NOMO-1 (cell line): ENCODE data around the gene CCNK.
A peak's percentile ranks its signal among the peaks of the same experiment; 100 is the strongest.

Experiments used
- DNase-seq, 2 experiments: peaks; one replicate each; lab custom pipeline; 2025; ENCODE audit not compliant: unreplicated experiment in 2 of 2; lab: John Stamatoyannopoulos, UW

Gene CCNK

DNA sequence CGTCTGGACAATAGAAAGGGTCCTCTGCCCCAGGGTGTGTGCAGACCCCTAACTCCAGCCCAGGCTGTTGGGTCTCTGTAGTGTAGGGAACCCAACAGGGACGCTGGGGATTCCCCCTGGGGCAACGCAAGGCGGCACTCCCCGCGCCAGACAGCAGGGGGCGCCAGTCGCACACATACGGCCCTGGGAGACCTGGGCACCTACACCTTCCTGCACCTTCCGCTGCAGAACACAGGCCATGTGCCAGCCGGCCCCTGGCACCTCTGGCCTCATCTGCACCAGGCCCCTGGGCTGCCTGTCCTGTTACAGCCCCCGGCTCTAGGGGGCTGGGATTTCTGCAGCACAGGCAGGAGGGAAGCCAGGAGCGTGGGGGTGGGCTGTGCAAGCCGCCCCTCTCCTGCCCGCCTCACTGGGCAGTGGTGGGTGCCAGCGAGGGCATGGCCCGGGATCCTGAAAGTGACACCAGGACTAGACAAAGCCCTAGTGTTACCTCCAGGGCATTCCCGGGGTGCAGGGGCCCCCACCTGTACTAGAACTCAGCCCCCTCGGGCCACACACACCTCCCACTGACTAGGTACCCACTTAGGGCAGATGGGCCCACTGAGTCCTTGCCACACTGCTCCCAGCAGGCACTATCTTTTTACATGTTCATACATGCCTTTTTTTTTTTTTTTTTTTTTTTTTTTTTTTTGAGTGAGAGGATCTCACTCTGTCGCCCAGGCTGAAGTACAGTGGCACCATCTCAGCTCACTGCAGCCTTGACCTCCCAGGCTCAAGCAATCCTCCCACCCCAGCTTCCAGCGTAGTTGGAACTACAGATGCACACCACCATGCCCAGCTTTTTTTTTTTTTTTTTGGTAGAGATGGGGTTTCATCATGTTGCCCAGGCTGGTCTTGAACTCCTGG is 37.5 kb downstream of the CCNK start:
- peak; percentile 17 to 40 for DNase-seq

DNA sequence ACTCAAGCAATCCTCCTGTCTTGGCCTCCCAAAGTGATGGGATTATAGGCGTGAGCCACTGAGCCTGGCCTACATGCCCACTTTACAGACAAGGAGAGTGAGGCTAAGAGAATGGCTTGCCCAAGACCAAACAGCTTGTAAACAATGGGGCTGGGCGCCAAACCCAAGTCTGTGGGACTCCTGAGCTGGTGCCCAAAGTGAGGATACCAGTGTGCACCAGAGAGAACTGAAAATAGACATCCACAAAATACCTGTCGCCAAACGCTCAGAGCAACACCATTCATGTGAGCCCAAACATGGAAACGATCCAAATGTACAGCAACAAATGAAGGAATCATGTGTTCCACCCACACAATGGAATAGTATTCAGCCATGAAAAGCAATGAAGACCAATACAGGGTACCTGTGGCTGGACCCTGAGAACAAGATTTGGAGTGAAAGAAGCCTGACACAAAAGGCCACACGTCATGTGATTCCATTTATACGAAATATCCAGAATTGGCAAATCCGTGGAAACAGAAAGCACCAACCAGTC is 38.2 kb downstream of the CCNK start:
- DNase-seq = no peak

DNA sequence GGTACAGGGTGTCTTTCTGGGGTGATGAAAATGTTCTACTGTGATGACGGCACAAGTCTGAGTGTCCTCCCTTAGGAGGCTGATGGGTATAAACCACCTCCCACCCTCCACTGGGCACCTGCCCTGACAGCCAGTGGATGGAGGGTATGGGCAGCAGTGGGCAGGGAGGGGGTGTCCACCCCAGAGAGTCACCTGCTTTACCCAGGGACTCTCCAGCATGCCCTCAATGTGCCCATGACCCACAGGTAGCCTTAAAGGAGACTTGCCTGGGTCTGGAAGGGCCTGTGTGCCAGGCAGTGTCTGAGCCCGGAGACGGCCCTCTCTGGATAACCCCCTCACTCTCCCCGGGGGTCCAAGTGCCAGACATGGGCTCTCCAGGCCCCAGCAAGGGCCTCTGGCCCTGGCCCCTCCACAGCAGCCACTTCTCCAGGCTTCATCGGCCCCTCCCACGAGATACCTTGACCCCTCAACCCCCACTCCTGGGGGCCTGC is 38.8 kb downstream of the CCNK start:
- DNase-seq = no peak

DNA sequence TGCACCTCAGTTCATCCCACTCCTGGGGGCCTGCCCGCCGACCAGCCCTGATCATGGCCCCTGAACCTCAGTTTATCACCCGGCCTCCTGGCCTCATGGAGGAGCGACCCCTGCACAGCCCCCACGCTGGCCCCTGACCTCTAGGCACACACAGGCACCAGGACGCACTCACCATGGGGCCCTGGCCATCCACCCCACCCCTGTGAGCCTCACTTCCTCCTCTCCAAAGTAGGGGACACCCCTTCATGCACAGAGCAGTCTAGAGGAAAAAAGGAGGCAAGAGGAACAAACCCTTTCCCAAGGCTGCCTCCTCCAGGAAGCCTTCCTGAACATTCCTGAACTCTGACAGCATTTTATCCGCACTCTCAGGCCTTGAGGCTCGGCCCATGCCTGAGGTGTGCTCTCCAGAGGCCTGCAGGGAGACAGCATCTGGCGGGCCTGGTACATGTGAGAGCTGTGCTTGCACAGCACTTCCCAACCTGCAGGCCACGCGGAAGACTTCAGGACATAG is 39.4 kb downstream of the CCNK start:
- no peak for DNase-seq

DNA sequence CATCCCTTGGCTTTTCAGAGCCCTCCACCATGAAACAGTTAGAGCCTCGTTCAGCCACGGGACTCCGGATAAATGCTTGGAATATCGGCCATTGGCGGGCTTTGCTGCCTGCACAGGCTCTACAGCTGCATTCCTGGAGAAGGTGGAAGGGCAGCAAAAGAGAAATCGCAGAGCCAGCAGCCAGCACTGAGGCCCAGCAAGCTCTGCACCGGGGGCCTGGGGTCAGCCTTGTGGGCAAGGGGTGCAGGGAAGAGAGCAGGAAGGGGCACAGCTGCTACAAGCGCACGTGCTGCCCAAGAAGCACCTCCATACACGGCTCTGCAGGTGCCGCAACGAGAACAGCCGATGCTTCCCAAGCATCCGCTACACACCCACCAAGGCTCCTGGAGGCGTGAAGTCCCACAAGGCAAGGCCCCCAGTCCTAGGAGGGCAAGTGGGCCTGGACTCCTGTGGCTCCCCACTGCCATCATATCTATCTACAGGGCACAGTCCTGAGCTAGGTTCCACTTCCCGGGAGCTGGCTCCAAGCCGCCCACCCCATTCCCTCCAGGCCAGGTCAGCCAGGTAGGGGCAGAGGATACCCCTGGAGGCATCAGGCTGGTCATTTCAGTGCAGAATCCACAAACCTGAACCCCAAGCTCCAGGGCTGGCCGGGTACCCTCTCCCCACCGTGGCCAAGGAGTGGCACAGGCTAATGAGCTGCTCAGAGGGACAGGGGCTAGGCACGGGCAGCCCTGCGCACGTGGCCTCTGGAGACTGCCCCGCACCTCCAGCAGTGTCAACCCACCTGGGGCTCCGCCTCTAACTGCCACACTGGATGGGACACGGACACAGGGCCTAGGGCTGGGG is 40.2 kb downstream of the CCNK start:
- DNase-seq = no peak

DNA sequence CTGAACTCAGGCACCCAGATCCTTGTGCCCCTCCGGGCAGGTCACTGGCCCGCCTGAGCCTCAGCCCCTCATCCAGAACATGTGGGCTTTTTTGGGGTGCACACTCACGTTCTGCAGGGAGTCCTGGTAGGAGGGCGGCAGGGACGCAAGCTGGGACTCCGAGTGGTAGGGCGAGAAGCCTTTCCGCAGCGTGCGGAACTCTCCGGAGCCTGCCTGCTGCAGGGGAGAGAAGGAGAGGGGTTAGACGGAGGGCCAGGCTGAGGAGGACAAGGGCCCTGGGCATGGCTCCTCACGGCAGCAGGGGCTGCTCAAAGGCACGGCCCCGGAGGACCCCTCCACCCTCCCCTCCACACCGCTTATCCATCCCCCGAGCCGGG is 40.8 kb downstream of the CCNK start:
- DNase-seq = no peak

DNA sequence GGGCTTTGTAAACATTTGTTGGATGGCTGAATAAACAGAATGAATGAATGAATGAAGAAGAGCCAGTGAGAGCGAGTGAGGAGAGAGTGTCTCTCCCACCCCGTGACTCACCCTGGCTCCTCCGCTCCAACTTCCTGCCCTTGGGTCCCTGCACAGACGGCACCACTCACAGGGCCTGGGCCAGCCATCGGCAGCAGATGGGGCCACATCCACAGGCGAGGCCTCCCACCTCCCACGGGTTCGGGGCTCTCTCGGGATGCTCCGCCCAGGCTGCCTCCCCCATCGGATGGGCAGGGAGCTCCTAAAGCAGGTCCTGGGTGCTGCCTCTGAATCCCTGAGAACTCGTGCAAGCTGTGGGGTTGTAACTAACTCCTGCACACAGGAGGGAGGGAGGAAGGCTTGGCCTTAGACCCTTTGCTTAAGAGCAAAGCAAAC is 41.3 kb downstream of the CCNK start:
- DNase-seq = no peak

DNA sequence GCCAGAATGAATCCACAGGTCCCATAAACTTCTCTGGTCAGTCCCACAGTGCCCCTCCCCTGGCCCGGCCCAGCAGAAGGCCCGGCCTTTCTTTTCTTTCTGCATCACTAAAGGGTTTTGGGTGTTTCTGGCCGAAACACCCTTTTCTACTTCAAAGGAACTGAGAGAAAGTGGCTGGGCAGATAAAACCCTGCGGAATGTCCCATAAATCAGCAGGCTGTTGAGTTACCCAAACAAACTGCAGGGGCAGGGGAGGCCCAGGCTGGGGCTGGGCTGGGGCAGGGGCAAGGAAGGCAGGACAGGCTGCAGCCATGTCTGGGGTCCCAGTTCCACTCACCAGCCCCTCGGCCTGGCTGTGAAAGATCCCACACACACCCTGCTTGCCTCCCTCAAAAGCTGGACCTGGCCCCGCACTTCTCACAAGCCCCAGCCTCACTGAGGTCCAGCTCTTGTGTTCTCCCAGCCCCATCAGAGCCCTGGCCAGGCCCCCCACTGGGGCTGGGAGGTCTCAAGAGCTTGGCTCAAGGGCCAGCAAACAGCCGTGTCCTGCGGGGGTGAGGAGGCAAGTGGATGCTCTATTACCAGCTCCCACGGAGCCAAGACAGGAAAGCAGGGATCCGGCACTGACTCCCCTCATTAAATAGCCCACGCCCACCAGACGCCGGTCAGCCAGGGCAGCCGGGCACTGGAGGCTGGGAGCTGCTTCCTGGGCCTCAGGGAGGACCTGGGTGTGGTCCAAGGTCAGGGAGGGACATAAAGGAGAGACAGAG is 41.9 kb downstream of the CCNK start:
- DNase-seq = no peak

DNA sequence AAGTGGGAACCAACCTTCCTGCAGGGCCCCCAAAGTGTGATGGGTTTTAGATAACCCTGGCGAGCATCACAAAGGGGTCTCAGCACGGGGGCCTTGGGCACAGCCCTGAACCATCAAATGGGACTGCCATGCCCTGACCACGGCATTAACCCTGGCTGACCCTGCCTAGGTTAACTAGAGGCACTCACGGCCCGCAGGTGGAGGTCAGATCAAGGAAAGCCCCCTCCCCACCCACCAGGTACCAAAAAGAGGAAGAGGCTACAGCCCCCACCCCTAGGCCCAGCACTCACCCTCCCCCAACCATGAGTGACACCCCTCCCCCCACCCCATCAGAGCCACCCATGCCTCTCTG is 42.5 kb downstream of the CCNK start:
- no peak for DNase-seq

DNA sequence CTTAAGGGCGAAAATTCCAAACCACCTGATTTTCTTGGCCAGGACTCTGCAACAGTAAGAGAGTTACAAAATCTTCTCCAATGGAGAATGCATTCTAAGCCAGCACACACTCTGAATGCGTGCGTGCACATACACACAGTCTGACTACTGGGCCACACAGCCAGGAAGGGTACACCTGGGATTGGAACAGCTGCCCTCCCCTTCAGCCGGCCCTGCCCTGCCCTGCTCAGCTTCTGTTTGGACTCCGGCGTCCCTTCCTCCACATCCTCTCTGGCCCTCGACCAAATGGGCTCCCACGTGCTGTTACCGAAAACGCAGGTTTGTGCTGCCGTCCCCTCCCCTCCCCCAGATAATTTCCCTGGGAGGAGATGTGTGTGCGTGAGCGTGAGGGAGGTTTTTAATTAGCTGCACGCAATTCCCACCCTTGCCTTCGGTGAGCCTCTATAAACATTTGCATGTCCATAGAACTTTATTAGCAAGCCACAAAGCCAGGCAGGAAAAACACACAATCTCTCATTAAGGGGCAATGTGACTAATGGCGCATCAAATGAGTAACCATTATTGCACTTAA is 43.0 kb downstream of the CCNK start:
- no peak for DNase-seq

DNA sequence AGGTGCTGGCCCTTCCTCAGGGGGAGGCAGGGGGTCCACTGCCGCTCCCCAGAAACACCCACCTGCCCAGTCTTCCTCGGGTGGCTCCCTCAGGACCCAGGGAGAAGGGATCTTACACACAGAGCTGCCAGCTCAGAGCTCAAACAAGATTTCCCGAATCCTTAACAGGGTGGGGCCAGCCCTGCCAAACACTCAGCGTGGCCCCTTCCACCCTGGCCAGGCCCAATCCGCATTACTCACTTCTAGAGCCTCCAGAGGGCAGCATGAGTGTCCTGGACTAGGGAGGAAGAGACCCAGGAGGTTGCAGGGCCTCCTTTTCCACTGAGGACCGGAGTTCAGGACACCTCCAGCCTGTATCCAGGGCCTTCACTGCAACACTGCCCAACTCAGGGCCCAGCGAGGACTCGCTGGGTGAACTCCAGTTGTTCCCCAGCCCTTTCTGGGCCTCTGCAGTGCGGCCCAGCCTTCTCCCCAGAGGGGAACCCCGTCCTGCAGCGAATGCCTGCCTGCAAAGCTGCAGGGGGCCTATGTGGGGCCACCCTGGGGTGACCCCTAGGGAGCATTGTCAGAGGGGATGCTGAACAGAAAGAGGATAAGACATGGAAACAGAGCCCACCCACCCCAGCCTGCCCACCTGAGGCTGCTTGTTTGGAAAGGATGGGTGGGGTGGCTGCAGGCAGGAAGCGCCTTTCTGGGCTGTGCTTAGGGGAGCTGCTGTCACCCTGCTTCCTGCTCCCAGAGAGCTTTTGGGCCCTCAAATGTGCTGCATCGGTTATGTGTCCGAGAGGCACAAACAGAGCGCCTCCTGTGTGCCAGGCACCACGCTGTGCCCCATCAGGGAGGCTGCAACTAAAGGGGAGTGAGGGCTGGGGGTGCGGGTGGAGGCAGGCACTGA is 43.8 kb downstream of the CCNK start:
- DNase-seq = no peak

DNA sequence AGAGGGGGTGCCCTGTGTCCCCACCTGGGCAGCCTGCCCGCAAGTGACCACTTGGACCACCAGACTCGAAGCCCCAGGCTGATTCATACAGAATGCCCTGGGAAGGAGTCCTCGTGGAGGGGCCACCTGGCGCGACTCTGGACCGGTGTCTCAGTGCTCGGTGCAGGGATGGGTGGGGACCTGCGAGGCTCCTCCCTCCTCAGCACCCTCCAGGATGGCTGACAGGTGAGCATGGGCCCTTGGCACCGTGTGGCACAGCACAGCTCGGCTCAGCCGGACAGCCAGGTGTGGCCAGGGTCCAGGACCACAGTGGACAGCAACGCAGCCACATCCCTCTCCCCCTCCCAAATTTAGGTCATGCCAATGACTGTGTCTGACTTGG is 44.5 kb downstream of the CCNK start:
- DNase-seq = no peak

DNA sequence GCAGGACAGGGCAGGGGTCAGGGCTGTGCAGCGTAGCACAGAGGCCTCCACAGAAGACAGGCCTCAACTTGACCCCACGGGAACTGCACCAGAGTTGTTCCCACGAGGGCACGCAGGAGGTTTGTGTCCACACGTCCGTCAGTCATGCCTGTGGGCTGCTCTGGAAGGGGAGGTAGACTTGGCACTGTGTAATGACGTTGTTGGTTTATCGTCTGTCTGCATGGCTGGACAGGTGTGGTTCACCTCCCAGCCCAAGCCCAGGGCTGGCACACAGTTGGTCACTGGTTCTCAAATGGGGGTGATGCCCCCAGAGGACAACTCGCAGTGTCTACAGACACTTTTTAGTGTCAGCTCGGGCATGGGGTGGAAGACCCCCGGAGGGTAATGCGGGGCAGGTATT is 45.8 kb downstream of the CCNK start:
- DNase-seq = no peak

DNA sequence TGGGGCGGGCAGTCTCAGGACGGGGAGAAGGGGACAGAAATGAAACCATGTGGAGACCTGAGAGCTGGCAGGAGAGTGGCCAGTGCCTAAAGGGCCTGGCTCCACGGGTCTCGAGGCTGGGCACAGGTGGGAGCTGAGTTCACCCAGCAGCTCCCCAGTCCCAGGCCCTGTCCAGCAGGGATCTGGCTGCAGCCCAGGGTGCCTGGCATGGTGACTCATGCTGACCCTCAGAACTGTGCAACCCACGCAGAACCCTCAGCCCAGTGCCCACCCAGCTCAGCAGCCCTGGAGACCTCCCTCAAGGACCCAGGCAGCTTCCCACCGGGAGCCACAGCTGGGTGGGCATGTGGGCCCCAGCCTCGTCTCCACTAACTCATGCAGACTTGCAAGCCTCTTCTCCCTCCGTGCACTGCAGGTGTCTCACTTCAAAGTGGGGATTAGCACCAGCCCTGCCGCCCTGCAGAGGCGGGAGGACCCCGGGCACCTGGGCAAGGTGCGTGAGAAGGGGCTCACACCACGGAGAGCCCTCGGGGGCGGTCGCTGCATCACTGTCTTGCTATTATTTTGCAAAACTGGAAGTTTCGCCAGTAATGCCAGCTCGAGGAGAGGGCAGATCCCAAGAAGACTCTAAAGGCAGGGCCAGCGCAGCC is 46.3 kb downstream of the CCNK start:
- DNase-seq = no peak

DNA sequence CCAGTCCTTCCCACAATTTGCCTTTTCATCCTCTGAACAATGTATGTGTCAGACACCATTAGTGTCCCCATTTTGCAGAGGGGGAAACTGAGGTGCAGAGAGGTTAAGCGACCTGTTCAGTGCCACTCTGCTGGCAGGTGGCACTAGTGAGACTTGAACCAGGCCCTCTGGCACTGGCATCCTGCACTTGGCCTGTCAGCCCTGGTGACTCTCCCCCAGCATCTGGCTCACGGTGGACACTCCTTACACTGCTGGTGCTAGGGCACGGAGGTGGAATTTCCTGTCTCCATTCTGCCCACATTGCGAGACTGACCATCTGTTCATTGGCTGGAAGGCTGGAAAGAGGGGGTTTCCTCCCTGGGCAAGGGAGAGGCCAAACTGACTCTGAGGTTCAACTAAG is 48.7 kb downstream of the CCNK start:
- no peak for DNase-seq

DNA sequence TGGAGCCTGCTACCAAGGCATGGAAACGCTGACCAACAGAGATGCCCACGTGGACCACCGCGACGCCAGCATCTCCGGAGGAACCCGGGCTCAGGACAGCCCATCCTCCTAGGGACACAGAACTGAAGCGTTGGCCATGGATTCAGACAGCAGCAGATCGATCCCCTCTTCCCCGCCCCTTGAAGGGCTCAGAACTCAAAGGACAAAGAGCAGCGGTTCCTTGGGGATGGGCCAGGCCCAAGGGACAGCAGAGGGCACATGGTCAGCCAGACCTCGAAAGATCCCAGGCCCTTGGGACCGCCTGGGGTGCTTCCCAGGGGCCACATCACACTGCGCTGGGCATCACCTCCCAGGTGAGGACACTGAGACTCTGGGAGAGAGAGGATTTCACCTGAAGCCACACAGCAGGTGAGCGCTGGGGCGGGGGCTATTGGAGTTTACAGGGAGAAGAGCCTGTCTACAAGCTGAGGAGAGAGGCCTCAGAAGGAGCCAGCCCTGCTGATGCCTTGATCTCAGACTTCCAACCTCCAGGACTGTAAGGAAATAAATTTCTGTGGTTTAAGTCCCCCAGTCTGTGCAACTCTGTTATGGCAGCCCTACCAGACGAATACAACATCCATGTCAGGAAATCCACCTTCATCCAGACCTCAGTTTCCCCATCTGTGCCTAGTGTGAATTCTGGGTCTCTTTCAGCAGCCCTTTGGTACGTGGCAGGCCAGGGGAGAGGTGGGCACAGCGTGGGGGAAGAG is 49.4 kb downstream of the CCNK start:
- DNase-seq = no peak

DNA sequence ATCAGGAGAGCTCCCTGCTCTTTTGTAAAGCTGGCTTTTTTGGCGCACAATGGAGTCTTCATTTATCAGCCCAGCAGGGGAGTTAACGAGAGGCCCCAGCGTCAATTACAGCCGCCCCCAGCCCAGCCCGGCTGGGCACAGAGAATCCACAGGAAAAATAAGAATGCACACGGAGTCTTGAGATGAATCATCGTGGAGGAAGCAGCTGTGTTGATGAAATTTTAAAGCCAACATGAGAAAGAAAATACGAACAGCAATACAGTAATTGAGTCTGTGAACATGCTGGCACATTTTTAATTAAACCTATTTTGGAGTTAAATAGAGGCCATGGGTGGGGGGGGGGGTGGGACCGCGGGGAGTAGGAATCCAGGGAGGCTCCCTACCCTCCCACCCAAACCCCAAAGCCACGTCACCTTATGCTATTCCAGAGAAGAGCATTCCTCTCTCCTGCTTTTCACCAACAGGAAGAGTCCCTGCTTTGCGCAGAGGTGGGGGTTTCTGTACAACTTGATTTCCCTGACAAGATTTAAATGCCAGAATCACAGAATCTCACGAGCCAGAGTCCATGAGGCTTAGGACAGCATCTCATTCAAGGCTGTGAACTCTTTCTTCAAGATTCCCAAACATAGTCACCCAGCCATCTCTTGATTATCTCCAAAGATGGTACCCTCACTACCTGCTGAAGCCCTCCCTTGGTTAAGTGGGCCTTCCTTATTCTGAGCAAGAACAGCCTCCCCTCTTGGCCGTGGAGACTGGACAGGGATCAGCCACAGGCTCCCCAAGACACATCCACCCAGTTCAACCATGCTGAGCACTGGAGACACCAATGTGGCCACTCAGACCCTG is 50.3 kb downstream of the CCNK start:
- no peak for DNase-seq
